HPDE6-E6E7 (cell line): ENCODE measurements around the gene CHCHD3.

ENCODE experiments used
- DNase-seq: peaks from one replicate; pipeline ENCODE4 v3.0.0; 2011; ENCODE audit warnings: missing footprints; ENCODE audit errors: extremely low spot score

The CHCHD3 gene

DNA sequence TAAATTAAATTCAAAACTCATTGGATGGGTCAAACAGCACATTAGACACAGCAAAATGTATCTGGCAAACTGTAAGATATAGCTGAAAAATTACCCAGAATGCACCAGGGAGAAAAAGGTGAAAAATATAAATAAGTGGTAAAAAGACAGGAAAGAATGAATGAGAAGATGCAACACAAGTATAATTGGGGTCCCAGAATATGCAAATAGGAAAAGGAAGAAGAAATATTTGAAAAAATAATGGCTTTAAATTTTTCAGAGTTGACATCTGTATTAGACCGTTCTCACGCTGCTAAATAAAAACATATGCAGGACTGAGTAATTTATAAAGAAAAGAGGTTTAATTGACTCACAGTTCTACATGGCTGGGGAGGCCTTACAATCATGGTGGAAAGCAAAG lies 337.9 kb downstream of the CHCHD3 start:
- DNase-seq: no peak

- DNase-seq: no peak
Observed at GRCh38 chr7:132742189-132742612, 339.7 kb downstream of the CHCHD3 start.

- no peak for DNase-seq
Observed at GRCh38 chr7:132740176-132740575, 341.7 kb downstream of the CHCHD3 start.

DNA sequence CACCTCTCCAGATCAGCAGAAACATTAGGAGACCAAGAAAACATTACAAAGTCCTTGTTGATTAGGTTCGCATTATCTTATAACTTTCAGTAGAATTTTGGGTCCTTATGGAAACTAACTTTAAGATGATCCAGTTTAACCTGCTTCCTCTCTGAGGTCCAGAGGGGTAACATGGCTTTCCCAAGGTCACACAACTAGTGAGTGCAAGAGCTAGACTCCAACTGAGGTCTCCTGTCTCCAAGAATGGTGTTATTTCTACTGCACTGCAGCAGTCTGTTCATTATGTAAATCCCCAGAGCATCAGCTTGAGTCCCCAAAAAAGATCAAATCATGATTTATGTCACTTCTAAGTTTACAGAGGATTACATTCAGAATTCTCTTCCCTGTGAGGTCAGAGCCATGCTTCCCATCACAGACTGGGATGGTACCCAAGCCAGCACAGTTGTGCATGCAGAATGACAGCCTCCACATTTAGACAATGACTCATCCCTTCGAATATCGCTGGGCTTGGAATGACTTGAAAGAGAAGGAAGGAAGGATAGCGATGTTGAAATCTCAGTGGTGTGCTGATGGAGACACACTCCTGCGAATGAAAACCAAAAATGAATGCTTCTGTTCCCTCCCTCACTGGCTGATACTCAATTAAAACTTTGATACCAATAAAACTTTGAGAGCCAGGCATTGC lies 342.5 kb downstream of the CHCHD3 start:
- DNase-seq: no peak

- DNase-seq: peak; percentile 69
Observed at GRCh38 chr7:132738254-132738653, 343.6 kb downstream of the CHCHD3 start.

DNA sequence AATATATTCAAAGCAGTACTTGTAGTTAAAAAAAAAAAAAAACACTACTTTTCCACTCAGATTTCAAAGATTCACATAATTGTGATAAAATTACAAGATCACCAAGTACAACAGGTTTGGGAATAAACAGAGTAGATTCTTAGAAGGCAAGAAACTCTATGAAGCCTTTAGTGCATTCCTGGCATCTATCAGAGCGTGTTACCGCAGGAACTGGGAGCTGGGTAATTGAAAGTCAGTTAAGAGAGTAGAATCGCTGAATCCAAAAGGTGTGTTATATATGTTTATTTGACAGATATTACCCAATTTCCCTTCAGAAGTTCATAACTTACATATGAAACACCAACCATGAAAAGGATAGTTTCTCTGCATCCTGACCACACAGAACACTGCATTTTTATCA lies 346.4 kb downstream of the CHCHD3 start:
- DNase-seq: no peak
